H9 (cell line): ENCODE results near the gene BRD1. TPM values are rescaled to one million over a fixed set of nuclear protein-coding genes. Genes with fewer than 3 reads are reported as not detected.
A peak's percentile ranks its signal among the peaks of the same experiment; 100 is the strongest.

Experiments
- DNase-seq: peaks from one replicate; pipeline ENCODE4 v3.0.0-alpha.2; 2017
- H2AFZ ChIP-seq: one replicate; pipeline ENCODE4 v1.6.1; 2013; ENCODE audit warnings: mild to moderate bottlenecking, low read length, control low read depth, moderate library complexity
- H2AK5ac ChIP-seq: 2 replicates; pipeline ENCODE4 v1.6.1; 2013; ENCODE audit warnings: low read length, control low read depth, mixed read lengths; ENCODE audit not compliant: insufficient read length
- H2BK120ac ChIP-seq: one replicate; pipeline ENCODE4 v1.6.1; 2013; ENCODE audit warnings: low read depth, mild to moderate bottlenecking, low read length, control low read depth, inconsistent platforms; ENCODE audit not compliant: poor library complexity, severe bottlenecking
- H2BK12ac ChIP-seq: 2 replicates; pipeline ENCODE4 v1.6.1; 2013; ENCODE audit warnings: low read length, control low read depth, mixed read lengths, low read depth; ENCODE audit not compliant: insufficient read length
- H2BK15ac ChIP-seq: 2 replicates; pipeline ENCODE4 v1.6.1; 2013; ENCODE audit warnings: low read depth, low read length, control low read depth
- H2BK20ac ChIP-seq: one replicate; pipeline ENCODE4 v1.6.1; 2013; ENCODE audit warnings: low read depth, mild to moderate bottlenecking, low read length, control low read depth, inconsistent platforms; ENCODE audit not compliant: poor library complexity, severe bottlenecking
- H2BK5ac ChIP-seq: 2 replicates; pipeline ENCODE4 v1.6.1; 2013; ENCODE audit warnings: low read length, control low read depth, mixed read lengths; ENCODE audit not compliant: insufficient read length
- H3K14ac ChIP-seq: 2 replicates; pipeline ENCODE4 v1.6.1; 2013; ENCODE audit warnings: low read length, control low read depth; ENCODE audit not compliant: insufficient read depth
- H3K18ac ChIP-seq: 2 replicates; pipeline ENCODE4 v1.6.1; 2013; ENCODE audit warnings: low read depth, mild to moderate bottlenecking, mixed read lengths, low read length, control low read depth; ENCODE audit not compliant: insufficient read length
- H3K23ac ChIP-seq: 2 replicates; pipeline ENCODE4 v1.6.1; 2013; ENCODE audit warnings: low read length, control low read depth, mixed read lengths, low read depth; ENCODE audit not compliant: insufficient read length
- H3K23me2 ChIP-seq: 2 replicates; pipeline ENCODE4 v1.6.1; 2013; ENCODE audit warnings: low read depth, mild to moderate bottlenecking, mixed read lengths, low read length, control low read depth; ENCODE audit not compliant: insufficient read length, poor library complexity, severe bottlenecking
- H3K27ac ChIP-seq: 2 replicates; pipeline ENCODE4 v1.5.1; 2013; ENCODE audit warnings: low read length, control low read depth, mixed read lengths, low read depth; ENCODE audit not compliant: insufficient read length
- H3K27me3 ChIP-seq: 2 replicates; pipeline ENCODE4 v1.6.1; 2013; ENCODE audit warnings: low read length, control low read depth, inconsistent platforms; ENCODE audit not compliant: insufficient read depth
- H3K4ac ChIP-seq: 2 replicates; pipeline ENCODE4 v1.6.1; 2013; ENCODE audit warnings: low read depth, mild to moderate bottlenecking, control low read depth, inconsistent platforms, low read length, moderate library complexity
- H3K4me1 ChIP-seq: 2 replicates; pipeline ENCODE4 v1.6.1; 2013; ENCODE audit warnings: low read length, control low read depth, inconsistent platforms; ENCODE audit not compliant: insufficient read depth
- H3K4me2 ChIP-seq: 2 replicates; pipeline ENCODE4 v1.6.1; 2013; ENCODE audit warnings: low read length, control low read depth, mixed read lengths; ENCODE audit not compliant: insufficient read length, insufficient read depth
- H3K56ac ChIP-seq: 2 replicates; pipeline ENCODE4 v1.6.1; 2013; ENCODE audit warnings: low read depth, mild to moderate bottlenecking, mixed read lengths, low read length, control low read depth; ENCODE audit not compliant: insufficient read length
- H3K79me1 ChIP-seq: 2 replicates; pipeline ENCODE4 v1.6.1; 2013; ENCODE audit warnings: low read depth, mild to moderate bottlenecking, moderate library complexity, low read length, control low read depth, inconsistent platforms; ENCODE audit not compliant: insufficient read depth, poor library complexity, severe bottlenecking
- H3K79me2 ChIP-seq: 2 replicates; pipeline ENCODE4 v1.6.1; 2013; ENCODE audit warnings: low read length, control low read depth, inconsistent platforms; ENCODE audit not compliant: insufficient read depth
- H3K9ac ChIP-seq: 2 replicates; pipeline ENCODE4 v1.6.1; 2013; ENCODE audit warnings: low read length, control low read depth, mixed read lengths; ENCODE audit not compliant: insufficient read length; ENCODE audit errors: extremely low read depth
- H3K9me3 ChIP-seq: one replicate; pipeline ENCODE4 v1.6.1; 2013; ENCODE audit warnings: low read depth, low read length, inconsistent platforms; ENCODE audit not compliant: control insufficient read depth
- H3T11ph ChIP-seq: one replicate; pipeline ENCODE4 v1.6.1; 2013; ENCODE audit warnings: mild to moderate bottlenecking, low read length, control low read depth, inconsistent platforms
- H4K20me1 ChIP-seq: one replicate; pipeline ENCODE4 v1.6.1; 2013; ENCODE audit not compliant: control insufficient read depth, insufficient read length, insufficient read depth
- H4K5ac ChIP-seq: 2 replicates; pipeline ENCODE4 v1.6.1; 2013; ENCODE audit warnings: low read depth, mild to moderate bottlenecking, mixed read lengths, low read length, control low read depth; ENCODE audit not compliant: insufficient read length
- H4K8ac ChIP-seq: replicated peaks from 2 replicates; pipeline ENCODE4 v1.6.1; 2013; ENCODE audit warnings: low read length, control low read depth, mixed read lengths, low read depth; ENCODE audit not compliant: insufficient read length
- H4K91ac ChIP-seq: 2 replicates; pipeline ENCODE4 v1.6.1; 2013; ENCODE audit warnings: low read depth, mild to moderate bottlenecking, moderate library complexity, mixed read lengths, low read length, control low read depth; ENCODE audit not compliant: insufficient read length
- H3K27ac Mint-ChIP-seq, 3 experiments: 2 replicates in 2 of 3; 3 replicates in 1 of 3; pipeline ENCODE4 v1.8.0; 2020 to 2021; ENCODE audit warnings: mixed read lengths in 3 of 3, mild to moderate bottlenecking in 1 of 3, moderate library complexity in 1 of 3
- H3K27me3 Mint-ChIP-seq: 2 replicates; pipeline ENCODE4 v1.8.0; 2021; ENCODE audit warnings: low read depth, mild to moderate bottlenecking, moderate library complexity, mixed read lengths
- H3K36me3 Mint-ChIP-seq, 3 experiments: 2 replicates in 2 of 3; 3 replicates in 1 of 3; pipeline ENCODE4 v1.8.0; 2020 to 2021; ENCODE audit warnings: low read depth in 3 of 3, mixed read lengths in 3 of 3; ENCODE audit not compliant: insufficient read depth in 1 of 3
- H3K4me1 Mint-ChIP-seq, 2 experiments: 2 replicates each; pipeline ENCODE4 v1.8.0; 2020; ENCODE audit warnings: mixed read lengths in 2 of 2
- H3K4me3 Mint-ChIP-seq, 2 experiments: 2 replicates in 1 of 2; 3 replicates in 1 of 2; pipeline ENCODE4 v1.8.0; 2020 to 2021; ENCODE audit warnings: mild to moderate bottlenecking in 2 of 2, mixed read lengths in 2 of 2, moderate library complexity in 1 of 2
- H3K9me3 Mint-ChIP-seq, 2 experiments: 2 replicates in 1 of 2; 3 replicates in 1 of 2; pipeline ENCODE4 v1.8.0; 2020; ENCODE audit warnings: mild to moderate bottlenecking in 2 of 2, mixed read lengths in 2 of 2, moderate library complexity in 1 of 2
- CTCF ChIP-seq: fragments of 200-600 bp; sonication (generic); conservative IDR thresholded peaks from 3 replicates; pipeline ENCODE4 v1.8.0; 2021; ENCODE audit warnings: antibody characterized with exemption, mild to moderate bottlenecking
- WGBS: extraction: QIAGEN DNeasy Blood & Tissue Kit; methylation state at CpG from one replicate; pipeline ENCODE4 v1.1.7; 2013; ENCODE audit warnings: missing lambda C conversion rate, low lambda C conversion rate, mixed read lengths; ENCODE audit not compliant: insufficient read length; ENCODE audit errors: extremely low coverage; 5-methylcytosine and 5-hydroxymethylcytosine counted together
- total RNA-seq: library from RNA; stranded (reverse); gene quantifications from 2 replicates; pipeline ENCODE4 v1.2.1, GENCODE V29; 2021

BRD1 gene
- total RNA-seq, 1 experiment from 2014 or later = 51.3 TPM

- Histone ChIP-seq H4K8ac (no peak overlapping the region), H2BK120ac (no peak overlapping the region), H3K14ac (no peak overlapping the region; the same call in 1 of the 2 replicates), H3K27ac (no peak overlapping the region), H3K56ac (no peak overlapping the region), H3K9me3 (no peaks in the 10 kb centered on the region), H3K23ac (no peak overlapping the region), H2AFZ (no peak overlapping the region), H2BK12ac (no peak overlapping the region), H3T11ph (no peak overlapping the region), H3K4me2 (peak overlapping the region; percentile 9), H2BK5ac (no peak overlapping the region), H3K79me1 (no peaks in the 10 kb centered on the region), H3K9ac (no peak overlapping the region), H3K18ac (no peak overlapping the region), H3K4ac (no peak overlapping the region), H3K27me3 (no peaks in the 10 kb centered on the region), H3K23me2 (no peaks in the 10 kb centered on the region), H3K4me1 (no peaks in the 10 kb centered on the region), H4K20me1 (no peaks in the 10 kb centered on the region), H4K91ac (no peak overlapping the region), H3K79me2 (no peaks in the 10 kb centered on the region), H4K5ac (no peak overlapping the region), H2BK15ac (no peak overlapping the region), H2AK5ac (no peak overlapping the region), H2BK20ac (no peak overlapping the region)
- Mint-ChIP-seq H3K9me3 (peaks cover 10 to 12% of the 10 kb centered on the region in 2 experiments), H3K27ac (peak overlapping the region in 1 of 3 experiments; percentile 44; a peak in 1 of 7 replicates), H3K27me3 (no peaks in the 10 kb centered on the region), H3K36me3 (peaks cover 21 to 35% (median 33%) of the 10 kb centered on the region in 3 experiments), H3K4me3 (no peak overlapping the region), H3K4me1 (peaks cover 8 to 9% of the 10 kb centered on the region in 2 experiments)
- no peak for DNase-seq
- TF ChIP-seq CTCF = no peak
- WGBS = no CpG with 5 or more reads among the region's 29 CpGs
Observed at GRCh38 chr22:49770547-49771265, 57.0 kb downstream of the BRD1 start.
